HepG2 (cell line): Measurements from ENCODE around the gene C14orf180.

Source experiments
- CAMTA2 ChIP-seq: sonication (generic); formaldehyde crosslinking; IDR thresholded peaks from 2 replicates; pipeline ENCODE4 v1.4.0; 2020; ENCODE audit warnings: mild to moderate bottlenecking, missing genetic modification reagents, borderline replicate concordance
- DR1 ChIP-seq: sonication (generic); formaldehyde crosslinking; IDR thresholded peaks from 2 replicates; pipeline ENCODE4 v1.8.0; 2021; ENCODE audit warnings: mild to moderate bottlenecking, missing genetic modification reagents, inconsistent platforms
- KDM5A ChIP-seq: fragments of 200-600 bp; sonication (generic); IDR thresholded peaks from 2 replicates; pipeline ENCODE4 v1.7.0; 2018; ENCODE audit warnings: antibody characterized with exemption, mild to moderate bottlenecking, low read length, borderline replicate concordance
- MTF1 ChIP-seq: sonication (generic); formaldehyde crosslinking; IDR thresholded peaks from 2 replicates; pipeline ENCODE4 v1.5.0; 2020; ENCODE audit warnings: missing genetic modification reagents
- POLR2A ChIP-seq, 2 experiments: IDR thresholded peaks; 2 replicates each; pipeline ENCODE4 v1.6.1; 2011; ENCODE audit warnings: low read depth in 2 of 2, low read length in 2 of 2, mild to moderate bottlenecking in 1 of 2, moderate library complexity in 1 of 2; ENCODE audit not compliant: insufficient read depth in 1 of 2
- SRSF9 ChIP-seq: fragments of 200-400 bp; formaldehyde crosslinking; IDR thresholded peaks from 2 replicates; pipeline ENCODE4 v1.6.1; 2018; ENCODE audit warnings: borderline replicate concordance, mild to moderate bottlenecking, low read depth, low read length; ENCODE audit not compliant: insufficient read depth, poor library complexity, severe bottlenecking
- U2AF2 ChIP-seq: fragments of 200-400 bp; formaldehyde crosslinking; IDR thresholded peaks from 2 replicates; pipeline ENCODE4 v1.6.1; 2017; ENCODE audit warnings: low read depth, mild to moderate bottlenecking, low read length
- YEATS4 ChIP-seq: sonication (generic); formaldehyde crosslinking; IDR thresholded peaks from 2 replicates; pipeline ENCODE4 v1.4.0; 2020; ENCODE audit warnings: missing genetic modification reagents, borderline replicate concordance
- ZNF337 ChIP-seq: sonication (generic); formaldehyde crosslinking; IDR thresholded peaks from 2 replicates; pipeline ENCODE4 v1.5.1; 2020; ENCODE audit warnings: missing genetic modification reagents, low read depth, mild to moderate bottlenecking, borderline replicate concordance
- ZNF816 ChIP-seq: sonication (generic); formaldehyde crosslinking; IDR thresholded peaks from 2 replicates; pipeline ENCODE4 v1.8.0; 2022; ENCODE audit warnings: missing genetic modification reagents, mild to moderate bottlenecking, borderline replicate concordance

DNA sequence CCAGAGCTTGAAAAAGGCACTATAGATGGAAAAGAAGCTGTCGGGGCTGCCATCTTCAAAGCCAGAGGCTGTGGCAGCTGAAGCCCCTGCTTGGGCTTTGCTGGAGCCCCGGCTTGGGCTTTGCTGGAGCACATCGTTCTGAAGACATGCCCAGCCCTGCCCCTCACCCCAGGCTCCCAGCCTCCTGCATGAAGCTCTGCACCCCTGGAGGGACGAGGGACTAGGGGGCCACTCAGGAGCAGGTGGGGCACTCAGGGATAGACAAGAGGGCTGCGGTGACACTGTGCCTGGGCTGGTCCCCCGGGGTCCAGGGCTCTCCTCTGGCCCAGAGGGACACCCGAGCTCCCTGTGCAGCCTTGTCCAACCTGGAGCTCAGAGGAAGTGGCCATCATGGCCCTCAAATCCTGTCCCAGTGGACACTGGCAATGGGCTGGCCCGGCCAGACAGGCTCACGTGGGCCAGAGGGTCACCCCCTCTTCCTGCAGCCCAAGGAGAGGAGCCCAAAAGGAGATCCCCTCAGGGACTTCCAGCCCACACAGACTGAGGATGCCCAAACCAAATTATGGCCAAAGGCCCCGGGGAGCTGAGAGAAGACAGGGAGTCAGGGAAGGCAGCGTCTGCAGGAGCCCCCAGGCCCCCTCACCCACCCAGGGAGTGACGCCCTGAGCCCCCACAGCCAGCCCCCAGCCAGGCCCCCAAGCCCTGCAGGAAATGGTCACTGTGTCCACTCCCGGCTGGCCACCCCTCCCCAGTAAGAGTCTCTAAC is 23.1 kb upstream of the C14orf180 start:
- TF ChIP-seq ZNF337 (CRISPR knock-in tag) (no peak), SRSF9 (no peak), YEATS4 (CRISPR knock-in tag) (no peak), POLR2A (IDR thresholded peaks at IDR 0.05; ENCODE audit: insufficient read depth in 1 of 2, low read depth in 2 of 2, low read length in 2 of 2) (no peak), CAMTA2 (CRISPR knock-in tag) (no peak), KDM5A (no peak), ZNF816 (CRISPR knock-in tag) (no peak), MTF1 (CRISPR knock-in tag) (no peak), DR1 (no peak), U2AF2 (no peak)
